ENCODE results near the gene CAB39. TPM values are rescaled to one million over a fixed set of nuclear protein-coding genes. Genes with fewer than 3 reads are reported as not detected.

Gene CAB39
- total RNA-seq, 1 donor from 2014 or later, result 60.3 TPM

DNA sequence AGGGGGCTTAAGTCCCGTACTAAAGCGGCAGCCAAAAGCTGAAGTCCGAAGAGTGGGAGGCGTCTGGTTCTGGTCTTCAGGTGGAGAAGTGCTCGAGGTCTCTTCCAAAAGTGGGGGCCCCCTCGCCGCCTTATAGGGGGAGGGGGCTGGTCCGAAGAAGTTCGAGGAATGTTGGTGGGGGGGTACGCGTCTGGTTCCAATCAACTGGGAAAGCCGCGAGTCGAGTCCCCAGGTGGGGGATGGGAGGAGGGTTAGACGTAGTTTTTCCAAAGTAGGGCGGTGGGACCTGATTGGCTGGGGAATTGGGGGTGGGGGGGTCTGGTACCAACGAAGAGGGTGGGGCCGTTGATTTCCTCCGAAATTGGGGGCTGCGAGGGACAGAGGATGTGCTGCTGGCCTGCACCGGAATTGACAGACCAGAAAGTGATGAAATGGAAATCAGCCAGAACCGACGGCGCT is 152.7 kb downstream of the CAB39 start:
- H3K36me3 Mint-ChIP-seq (ENCODE audit: unreplicated experiment), result no peaks in the 10 kb centered on the region
- peaks cover 10% of the 10 kb centered on the region for H3K9me3 Mint-ChIP-seq (ENCODE audit: unreplicated experiment)
- DNase-seq, result no peak
- peaks cover 6% of the 10 kb centered on the region for H3K27me3 Mint-ChIP-seq (ENCODE audit: unreplicated experiment)
- TF ChIP-seq, protein P1, sequence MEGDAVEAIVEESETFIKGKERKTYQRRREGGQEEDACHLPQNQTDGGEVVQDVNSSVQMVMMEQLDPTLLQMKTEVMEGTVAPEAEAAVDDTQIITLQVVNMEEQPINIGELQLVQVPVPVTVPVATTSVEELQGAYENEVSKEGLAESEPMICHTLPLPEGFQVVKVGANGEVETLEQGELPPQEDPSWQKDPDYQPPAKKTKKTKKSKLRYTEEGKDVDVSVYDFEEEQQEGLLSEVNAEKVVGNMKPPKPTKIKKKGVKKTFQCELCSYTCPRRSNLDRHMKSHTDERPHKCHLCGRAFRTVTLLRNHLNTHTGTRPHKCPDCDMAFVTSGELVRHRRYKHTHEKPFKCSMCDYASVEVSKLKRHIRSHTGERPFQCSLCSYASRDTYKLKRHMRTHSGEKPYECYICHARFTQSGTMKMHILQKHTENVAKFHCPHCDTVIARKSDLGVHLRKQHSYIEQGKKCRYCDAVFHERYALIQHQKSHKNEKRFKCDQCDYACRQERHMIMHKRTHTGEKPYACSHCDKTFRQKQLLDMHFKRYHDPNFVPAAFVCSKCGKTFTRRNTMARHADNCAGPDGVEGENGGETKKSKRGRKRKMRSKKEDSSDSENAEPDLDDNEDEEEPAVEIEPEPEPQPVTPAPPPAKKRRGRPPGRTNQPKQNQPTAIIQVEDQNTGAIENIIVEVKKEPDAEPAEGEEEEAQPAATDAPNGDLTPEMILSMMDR (IDR thresholded peaks at IDR 0.05; ENCODE audit: partially characterized antibody, unreplicated experiment), result no peak
- H3K4me3 Mint-ChIP-seq (ENCODE audit: unreplicated experiment), result peak overlapping the region; percentile 85
- no peak overlapping the region for H3K27ac Mint-ChIP-seq (ENCODE audit: unreplicated experiment)
- H3K4me1 Mint-ChIP-seq (ENCODE audit: low read depth, unreplicated experiment), result peaks cover 28% of the 10 kb centered on the region

DNA sequence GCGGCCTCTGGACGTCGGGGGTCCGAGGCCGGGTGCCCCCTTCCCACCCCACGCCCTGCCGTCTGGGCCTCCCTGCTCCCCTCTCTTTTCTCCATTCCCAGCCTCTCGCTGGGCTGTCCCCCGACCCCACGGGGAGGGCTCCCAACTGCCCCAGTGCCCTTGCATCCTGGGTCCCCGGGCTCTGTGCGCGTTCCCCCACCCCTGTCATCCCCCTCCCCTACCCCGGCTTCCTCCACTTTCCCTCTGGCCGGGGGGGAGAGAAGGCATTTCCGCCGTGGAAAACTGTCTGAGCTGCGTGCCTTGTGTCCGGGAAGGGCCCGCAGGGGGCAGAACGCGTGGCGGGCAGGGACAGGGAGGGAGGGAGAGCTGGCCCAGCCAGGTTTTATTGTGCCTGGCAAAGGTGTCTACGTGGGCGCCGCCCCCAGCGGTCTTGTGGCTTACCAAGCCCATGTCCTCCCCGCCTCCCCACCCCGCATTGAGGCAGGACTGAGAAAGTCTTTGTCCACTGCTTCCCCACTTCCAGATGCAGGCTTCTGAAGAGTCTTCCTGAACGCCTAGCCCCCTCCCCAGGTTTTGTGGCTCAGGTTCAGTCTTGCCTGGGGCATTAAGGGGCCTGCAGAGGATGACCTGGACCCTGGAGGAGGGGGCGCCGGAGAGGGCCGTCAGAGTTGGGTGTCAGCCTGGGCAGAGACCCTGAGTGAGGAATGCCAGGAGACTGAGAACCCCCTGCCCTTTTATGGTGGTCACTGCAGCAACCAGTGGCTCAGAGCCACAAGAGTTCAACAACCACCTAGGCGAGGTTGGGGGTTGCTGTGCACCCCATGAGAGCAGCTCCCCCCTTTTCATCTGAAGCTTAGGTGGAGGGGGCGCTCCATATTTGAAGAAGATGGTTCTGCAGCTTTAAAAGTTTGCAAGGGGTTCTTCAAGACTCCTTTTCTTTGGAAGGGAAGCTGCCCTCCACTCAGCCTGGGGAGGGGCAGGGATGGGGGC is 153.4 kb downstream of the CAB39 start:
- Mint-ChIP-seq H3K27ac (ENCODE audit: unreplicated experiment) (no peak overlapping the region), H3K4me3 (ENCODE audit: unreplicated experiment) (peak overlapping the region; percentile 85), H3K27me3 (ENCODE audit: unreplicated experiment) (peaks cover 6% of the 10 kb centered on the region), H3K4me1 (ENCODE audit: low read depth, unreplicated experiment) (peaks cover 33% of the 10 kb centered on the region), H3K9me3 (ENCODE audit: unreplicated experiment) (peaks cover 9% of the 10 kb centered on the region), H3K36me3 (ENCODE audit: unreplicated experiment) (no peaks in the 10 kb centered on the region)
- TF ChIP-seq, protein P1 (IDR thresholded peaks at IDR 0.05; ENCODE audit: partially characterized antibody, unreplicated experiment), result no peak
- DNase-seq, result no peak

DNA sequence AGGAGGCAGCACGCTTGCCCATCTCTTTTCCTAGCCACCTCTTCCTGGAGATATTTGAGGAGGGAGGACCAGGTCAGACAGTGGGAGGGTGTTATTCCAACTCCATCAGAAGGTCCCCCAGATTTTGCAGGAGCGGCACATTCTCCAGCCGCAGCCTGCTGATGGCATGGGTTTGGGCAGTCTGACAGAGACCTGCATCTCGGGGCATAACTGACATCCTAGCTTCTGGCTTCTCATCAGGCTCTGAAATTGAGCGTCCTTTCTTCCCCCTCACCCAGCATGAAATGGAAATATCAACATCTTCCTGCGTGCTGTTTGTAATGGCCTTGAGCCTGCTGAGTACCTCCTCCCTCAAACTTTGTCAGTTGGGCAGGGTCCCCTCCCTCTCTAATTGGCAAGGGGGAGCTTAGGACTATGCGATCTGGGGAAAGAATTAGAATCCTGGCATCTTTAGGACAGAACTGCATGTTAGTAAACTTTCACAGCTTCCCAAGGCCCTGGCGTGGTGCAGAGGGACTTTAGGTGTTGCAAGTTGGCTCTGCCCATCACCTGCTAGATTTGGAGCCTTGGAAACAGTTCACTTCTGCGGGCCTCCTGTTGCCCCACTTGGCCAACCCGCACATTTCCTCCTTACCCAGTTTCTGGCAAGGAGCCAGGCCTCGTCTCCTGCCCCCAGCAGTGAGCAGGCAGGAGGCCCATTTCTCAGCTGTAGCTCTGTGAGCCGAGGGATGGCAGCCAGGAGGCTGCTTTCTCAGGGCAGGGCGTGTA is 154.3 kb downstream of the CAB39 start:
- Mint-ChIP-seq H3K27ac (ENCODE audit: unreplicated experiment) (no peak overlapping the region), H3K27me3 (ENCODE audit: unreplicated experiment) (peaks cover 6% of the 10 kb centered on the region), H3K4me1 (ENCODE audit: low read depth, unreplicated experiment) (peaks cover 35% of the 10 kb centered on the region), H3K4me3 (ENCODE audit: unreplicated experiment) (peak overlapping the region; percentile 71), H3K9me3 (ENCODE audit: unreplicated experiment) (peaks cover 8% of the 10 kb centered on the region), H3K36me3 (ENCODE audit: unreplicated experiment) (no peaks in the 10 kb centered on the region)
- TF ChIP-seq, protein P1 (IDR thresholded peaks at IDR 0.05; ENCODE audit: partially characterized antibody, unreplicated experiment), result no peak
- DNase-seq, result no peak

DNA sequence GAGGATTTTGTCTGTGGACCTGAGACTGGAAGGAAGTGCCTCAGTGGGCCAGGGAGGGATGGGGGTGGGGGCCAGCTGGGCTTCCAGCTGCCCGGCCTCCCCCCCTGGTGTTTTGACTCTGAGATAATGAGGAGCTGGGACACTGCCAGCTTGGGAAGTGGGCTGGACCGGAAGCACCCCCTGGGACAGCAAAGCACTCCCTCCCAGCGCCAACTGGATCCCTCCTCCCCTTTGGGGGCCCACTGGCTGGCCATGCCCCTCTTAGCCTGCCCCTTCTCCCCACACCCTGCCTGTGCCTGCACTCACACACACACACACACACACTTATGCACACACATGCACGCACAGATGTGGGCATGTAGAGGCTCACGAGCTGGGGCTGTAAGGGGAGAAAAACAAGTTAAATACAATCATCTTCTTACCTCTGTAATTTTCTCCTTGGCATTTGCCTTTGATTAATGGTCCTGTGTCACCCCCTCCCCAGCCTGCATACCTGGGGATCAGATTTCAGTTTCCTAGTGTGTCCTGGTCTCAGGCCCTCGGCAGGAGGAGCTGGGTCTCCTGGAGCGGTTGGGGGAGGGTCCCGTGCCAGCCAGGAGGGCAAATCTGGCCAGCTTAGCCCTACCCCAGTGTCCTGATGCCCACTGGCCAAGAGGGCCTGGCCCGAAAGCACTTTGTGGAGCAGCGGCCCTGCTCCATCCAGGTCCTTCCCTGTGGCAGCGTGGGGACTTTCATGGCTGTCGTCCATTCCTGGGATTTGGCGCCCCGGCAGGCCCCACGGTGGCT is 155.7 kb downstream of the CAB39 start:
- TF ChIP-seq, protein P1 (IDR thresholded peaks at IDR 0.05; ENCODE audit: partially characterized antibody, unreplicated experiment), result no peak
- Mint-ChIP-seq H3K4me3 (ENCODE audit: unreplicated experiment) (peak overlapping the region; percentile 63), H3K4me1 (ENCODE audit: low read depth, unreplicated experiment) (peaks cover 35% of the 10 kb centered on the region)

More for the DNA sequence above, 155.7 kb downstream of the CAB39 start:
- peaks cover 5% of the 10 kb centered on the region for H3K9me3 Mint-ChIP-seq (ENCODE audit: unreplicated experiment)
- no peak for DNase-seq
- peak overlapping the region; percentile 75 for H3K27ac Mint-ChIP-seq (ENCODE audit: unreplicated experiment)
- H3K27me3 Mint-ChIP-seq (ENCODE audit: unreplicated experiment), result peaks cover 6% of the 10 kb centered on the region
- H3K36me3 Mint-ChIP-seq (ENCODE audit: unreplicated experiment), result no peaks in the 10 kb centered on the region

All from glutamatergic neuron (in vitro differentiated cells).